ENCODE results near the gene MAPK8IP3.
"Not testable (repeated sequence)": the region's sequence is repeated elsewhere in the genome, so short reads cannot be mapped to it uniquely, and the experiment has no call there.

Gene MAPK8IP3

GRCh38 chr16:1709356-1709755 lies 3.4 kb downstream of the MAPK8IP3 start:
- DNase-seq (ENCODE audit: low read depth), result no peak

DNA sequence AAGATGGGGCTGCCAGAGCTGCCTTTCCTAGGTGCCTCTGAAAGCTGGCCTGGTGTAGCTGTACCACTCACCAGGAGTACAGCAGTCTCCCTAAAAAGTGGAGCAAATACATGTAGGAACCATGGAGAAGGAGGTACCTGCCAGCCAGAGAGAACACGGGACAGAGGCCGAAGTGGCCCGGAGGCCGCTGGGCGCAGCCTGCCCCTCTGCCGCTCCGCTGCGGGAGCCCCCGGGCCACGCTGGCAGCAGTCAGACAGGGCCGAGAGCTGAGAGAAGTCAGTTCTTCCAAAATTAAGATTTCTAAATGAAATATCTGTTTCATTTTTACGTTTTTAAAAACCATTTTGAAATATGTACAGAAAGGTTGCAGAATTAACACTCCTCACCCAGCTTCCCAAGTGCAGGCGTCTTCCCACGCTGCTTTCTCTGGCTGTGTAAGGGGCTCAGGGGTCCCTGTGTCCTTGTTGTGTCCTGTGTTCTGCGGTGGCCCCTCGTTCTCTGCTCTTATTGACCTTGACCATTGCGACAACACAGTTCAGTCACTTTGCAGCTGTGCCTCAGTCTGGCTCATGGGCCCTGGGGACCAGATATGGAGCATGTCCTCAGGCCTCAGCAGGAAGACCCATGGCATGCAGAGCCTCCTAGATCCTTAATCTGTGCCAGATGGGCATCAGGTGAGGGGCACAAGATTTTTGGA lies 5.0 kb downstream of the MAPK8IP3 start:
- DNase-seq (ENCODE audit: low read depth), result no peak

DNA sequence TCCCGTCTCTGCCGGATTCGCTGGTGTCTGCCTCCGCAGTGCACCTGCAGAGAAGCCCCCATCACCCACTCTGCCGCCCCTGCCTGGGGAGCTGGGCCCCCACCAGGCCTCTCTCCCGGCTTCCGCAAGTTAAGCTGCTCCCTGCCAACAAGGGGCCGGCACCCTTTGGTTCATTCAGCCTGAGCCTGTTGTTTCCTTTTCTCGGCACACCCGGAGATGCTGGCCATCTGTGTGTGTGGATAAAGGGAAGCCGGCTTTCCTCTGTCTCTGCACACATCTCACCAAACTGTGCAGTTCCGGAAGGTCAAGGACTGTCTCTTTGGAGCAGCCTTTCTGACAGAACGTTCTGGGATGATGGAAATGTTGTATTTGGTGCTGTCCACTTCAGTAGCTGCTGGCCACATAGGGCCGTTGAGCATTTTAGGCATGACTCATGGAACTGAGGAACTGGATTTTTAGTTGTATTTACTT lies 6.8 kb downstream of the MAPK8IP3 start:
- no peak for DNase-seq (ENCODE audit: low read depth)

- no peak for DNase-seq (ENCODE audit: low read depth)
These were observed 7.3 kb downstream of the MAPK8IP3 start for GRCh38 chr16:1713331-1713730.

DNA sequence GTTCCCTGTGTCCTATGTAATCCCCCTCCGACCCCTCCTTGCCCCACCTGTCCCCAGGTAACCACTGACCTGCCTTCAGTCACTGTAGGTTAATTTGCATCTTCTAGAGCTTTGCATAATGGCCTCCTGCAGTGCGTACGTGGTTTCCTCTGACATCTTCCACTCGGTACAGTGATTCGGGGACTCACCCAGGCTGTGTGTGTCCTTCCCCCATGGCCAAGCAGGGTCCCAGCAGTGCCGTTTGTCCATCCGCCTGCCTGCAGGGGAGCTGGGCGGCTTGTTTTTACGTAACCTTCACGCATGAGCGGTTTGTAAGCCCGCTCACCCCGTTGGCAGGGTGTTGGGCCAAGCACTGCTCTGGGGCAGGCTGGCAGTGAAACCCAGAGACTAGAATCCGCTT lies 7.9 kb downstream of the MAPK8IP3 start:
- no peak for DNase-seq (ENCODE audit: low read depth)

GRCh38 chr16:1715220-1715619 lies 9.2 kb downstream of the MAPK8IP3 start:
- DNase-seq (ENCODE audit: low read depth), result no peak

GRCh38 chr16:1718236-1718635 lies 12.2 kb downstream of the MAPK8IP3 start:
- not testable (repeated sequence) for DNase-seq (ENCODE audit: low read depth)

DNA sequence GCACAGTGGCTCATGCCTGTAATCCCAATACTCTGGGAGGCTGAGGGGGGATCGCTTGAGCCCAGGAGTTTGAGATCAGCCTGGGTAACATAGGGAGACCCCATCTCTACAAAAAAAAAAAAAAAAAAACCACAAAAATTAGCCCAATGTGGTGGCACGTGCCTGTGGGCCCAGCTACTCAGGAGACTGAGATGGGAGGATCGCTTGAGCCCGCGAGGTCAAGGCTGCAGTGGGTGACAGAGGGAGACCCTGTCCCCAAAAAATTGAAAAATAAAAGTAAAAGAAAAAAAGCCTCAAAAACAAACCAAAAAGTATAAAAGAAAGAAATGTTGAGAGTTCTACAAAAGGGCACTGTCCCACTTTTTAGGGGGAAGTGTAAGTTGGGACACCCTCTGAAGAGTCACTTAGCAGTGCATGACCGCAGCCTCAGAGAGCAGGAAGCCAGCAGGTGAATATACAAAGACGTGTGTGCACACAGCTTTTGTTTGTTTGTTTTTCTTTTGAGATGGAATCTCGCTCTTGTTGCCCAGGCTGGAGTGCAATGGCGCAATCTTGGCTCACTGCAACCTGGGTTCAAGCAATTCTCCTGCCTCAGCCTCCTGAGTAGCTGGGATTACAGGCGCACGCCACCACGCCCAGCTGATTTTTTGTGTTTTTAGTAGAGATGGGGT lies 13.7 kb downstream of the MAPK8IP3 start:
- DNase-seq (ENCODE audit: low read depth), result not testable (repeated sequence)

DNA sequence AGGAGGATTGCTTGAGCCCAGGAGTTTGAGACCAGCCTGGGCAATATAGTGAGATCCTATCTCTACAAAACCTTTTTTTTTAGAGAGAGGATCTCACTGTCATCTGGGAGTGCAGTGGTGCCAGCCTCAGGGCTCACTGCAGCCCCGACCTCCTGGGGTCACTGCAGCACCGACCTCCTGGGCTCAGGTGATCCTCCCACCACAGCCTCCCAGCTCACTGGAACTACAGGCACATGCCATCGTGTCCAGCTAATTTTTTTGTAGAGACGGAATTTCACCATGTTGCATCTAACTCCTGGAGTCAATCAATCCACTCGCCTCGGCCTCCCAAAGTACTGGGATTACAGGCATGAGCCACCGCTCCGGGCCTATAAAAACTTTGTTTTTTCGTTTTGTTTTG lies 15.4 kb downstream of the MAPK8IP3 start:
- no peak for DNase-seq (ENCODE audit: low read depth)

GRCh38 chr16:1723450-1724147 lies 17.6 kb downstream of the MAPK8IP3 start:
- DNase-seq (ENCODE audit: low read depth), result no peak

GRCh38 chr16:1724491-1724890 lies 18.5 kb downstream of the MAPK8IP3 start:
- no peak for DNase-seq (ENCODE audit: low read depth)

DNA sequence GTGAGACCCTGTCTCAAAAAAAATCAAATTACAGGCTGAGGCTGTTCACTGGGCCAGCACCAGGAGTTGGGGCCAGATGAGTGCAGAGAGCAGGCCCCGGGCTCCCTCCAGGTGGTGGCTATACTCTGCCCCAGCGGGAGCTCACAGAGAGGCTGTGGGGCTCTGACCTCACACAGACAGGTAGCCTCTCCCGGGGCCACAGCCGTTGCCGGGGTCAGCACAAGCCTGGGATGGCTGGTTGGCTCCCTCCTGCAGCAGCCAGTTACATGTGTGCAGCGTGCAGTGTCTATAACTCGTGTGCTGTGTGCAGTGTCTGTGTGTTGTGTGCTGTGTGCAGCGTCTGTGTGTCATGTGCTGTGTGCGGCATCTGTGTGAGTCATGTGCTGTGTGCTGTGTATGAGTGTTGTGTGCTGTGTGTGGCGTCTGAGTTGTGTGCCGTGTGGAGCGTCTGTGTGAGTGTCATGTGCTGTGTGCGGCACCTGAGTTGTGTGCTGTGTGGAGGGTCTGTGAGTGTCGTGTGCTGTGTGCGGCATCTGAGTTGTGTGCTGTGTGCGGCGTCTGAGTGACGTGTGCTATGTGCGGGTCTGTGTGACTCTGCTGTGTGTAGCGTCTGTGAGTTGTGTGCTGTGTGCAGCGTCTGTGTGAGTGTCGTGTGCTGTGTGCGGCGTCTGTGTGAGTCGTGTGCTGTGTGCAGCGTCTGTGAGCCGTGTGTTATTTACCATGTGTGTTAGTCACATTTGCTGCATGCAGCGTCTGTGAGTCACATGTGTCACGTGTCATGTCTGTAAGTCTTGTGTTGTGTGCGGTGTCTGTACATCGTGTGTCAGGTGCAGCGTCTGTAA lies 20.9 kb downstream of the MAPK8IP3 start:
- DNase-seq (ENCODE audit: low read depth), result no peak

- no peak for DNase-seq (ENCODE audit: low read depth)
These were observed 21.9 kb downstream of the MAPK8IP3 start for GRCh38 chr16:1727651-1728624.

GRCh38 chr16:1729026-1729425 lies 23.0 kb downstream of the MAPK8IP3 start:
- DNase-seq (ENCODE audit: low read depth), result no peak

- DNase-seq (ENCODE audit: low read depth), result no peak
These were observed 23.4 kb downstream of the MAPK8IP3 start for GRCh38 chr16:1729445-1729844.

- DNase-seq (ENCODE audit: low read depth), result no peak
These were observed 25.1 kb downstream of the MAPK8IP3 start for GRCh38 chr16:1731073-1731472.

DNA sequence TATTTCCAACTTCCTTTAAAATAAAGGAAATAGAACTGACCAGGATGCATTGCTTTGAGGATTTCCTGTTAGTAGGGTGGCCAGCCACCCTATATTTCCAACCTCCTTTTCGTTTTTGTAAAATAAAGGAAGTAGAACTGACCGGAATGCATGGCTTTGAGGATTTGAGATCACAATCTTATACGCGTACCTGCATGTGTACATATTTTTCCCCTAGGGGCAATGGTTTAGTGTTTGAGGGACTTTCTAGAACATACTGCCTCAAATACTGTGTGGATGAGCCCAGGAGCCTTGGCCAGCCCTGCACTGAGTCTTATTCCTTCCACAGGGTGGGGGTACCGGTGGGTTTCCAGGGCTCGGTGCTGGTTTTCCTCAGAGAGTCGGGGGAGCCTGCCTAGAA lies 25.6 kb downstream of the MAPK8IP3 start:
- DNase-seq (ENCODE audit: low read depth), result no peak

- DNase-seq (ENCODE audit: low read depth), result no peak
These were observed 26.1 kb downstream of the MAPK8IP3 start for GRCh38 chr16:1732071-1732470.

GRCh38 chr16:1732551-1732987 lies 26.6 kb downstream of the MAPK8IP3 start:
- not testable (repeated sequence) for DNase-seq (ENCODE audit: low read depth)

GRCh38 chr16:1734123-1734522 lies 28.1 kb downstream of the MAPK8IP3 start:
- DNase-seq (ENCODE audit: low read depth), result no peak

DNA sequence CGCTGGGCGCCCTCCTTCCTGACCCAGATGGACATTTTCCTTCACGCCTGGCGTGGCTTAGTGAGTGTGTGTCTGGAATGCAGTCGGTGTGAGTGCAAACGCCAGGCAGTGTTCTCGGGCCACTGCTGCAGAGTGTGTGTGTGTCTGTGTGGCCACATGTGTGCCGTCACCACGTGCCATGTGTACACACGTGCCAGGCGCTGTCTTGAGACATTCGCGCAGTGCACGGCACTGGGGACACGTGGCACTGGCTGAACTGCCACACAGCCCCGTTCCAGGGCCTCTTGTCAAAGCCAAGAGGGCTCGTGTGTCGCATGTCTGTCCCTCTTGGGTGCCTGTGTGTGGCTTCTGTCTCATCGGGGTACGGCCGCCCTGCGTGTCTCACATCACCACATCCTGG lies 28.8 kb downstream of the MAPK8IP3 start:
- DNase-seq (ENCODE audit: low read depth), result no peak

All from stimulated activated CD8-positive, alpha-beta memory T cell treated with anti-CD3 and anti-CD28 coated beads, Interleukin-12 subunit alpha, Interleukin-12 subunit beta, amount 100 ng/mL, for 4 hours (primary cell).